Uterus (tissue), 4 donors: Measurements from ENCODE around the gene MTX1. TPM values are rescaled to one million over a fixed set of nuclear protein-coding genes. Genes with fewer than 3 reads are reported as not detected.

Source experiments
- DNase-seq, 2 donors: peaks; one replicate each; pipeline ENCODE4 v3.0.0-alpha.2; 2019 to 2020
- H3K27ac ChIP-seq, 2 donors: fragments of 200-600 bp; sonication (generic); 1 replicate in 1 of 2; 2 replicates in 1 of 2; pipeline ENCODE4 v1.5.1; 2016 to 2018
- H3K27me3 ChIP-seq, 2 donors: fragments of 200-600 bp; sonication (generic); one replicate each; pipeline ENCODE4 v1.5.1; 2018 to 2019; ENCODE audit warnings: control low read depth in 1 of 2
- H3K36me3 ChIP-seq, 2 donors: fragments of 200-600 bp; sonication (generic); one replicate each; pipeline ENCODE4 v1.5.1; 2019; ENCODE audit warnings: control low read depth in 1 of 2
- H3K4me1 ChIP-seq, 2 donors: fragments of 200-600 bp; sonication (generic); one replicate each; pipeline ENCODE4 v1.5.1; 2018 to 2019; ENCODE audit warnings: control low read depth in 1 of 2
- H3K4me3 ChIP-seq, 2 donors: fragments of 200-600 bp; sonication (generic); 1 replicate in 1 of 2; 2 replicates in 1 of 2; pipeline ENCODE4 v1.5.1; 2018 to 2019; ENCODE audit warnings: mild to moderate bottlenecking in 1 of 2
- H3K9me3 ChIP-seq, 2 donors: fragments of 200-600 bp; sonication (generic); one replicate each; pipeline ENCODE4 v1.5.1; 2019; ENCODE audit warnings: control low read depth in 1 of 2
- CTCF ChIP-seq, 4 experiments: fragments of 200-600 bp in 2 of 4; fragments of 450-650 bp in 2 of 4; sonication (generic) in 2 of 4; IDR thresholded peaks; one replicate each; pipeline ENCODE4 v1.5.1; 2016 to 2019; ENCODE audit warnings: antibody characterized with exemption in 4 of 4, mild to moderate bottlenecking in 2 of 4, moderate library complexity in 1 of 4
- POLR2A ChIP-seq, 2 donors: fragments of 450-650 bp; IDR thresholded peaks; one replicate each; pipeline ENCODE4 v1.6.1; 2016; ENCODE audit warnings: antibody characterized with exemption in 2 of 2, mild to moderate bottlenecking in 1 of 2, moderate library complexity in 1 of 2
- intact Hi-C: fragments of 100-400 bp; cut with DNase I; formaldehyde crosslinking; loops from one replicate; pipeline ENCODE4 v1.15.1; 2023; ENCODE audit warnings: low total_unique reads
- total RNA-seq, 4 donors: library from RNA; depleted of rRNA in 3 of 4; stranded (reverse); fragments of >200 nt in 3 of 4; gene quantifications; one replicate each; pipeline versions ENCODE4 v1.1.0 to v1.2.4, GENCODE V29; 2014 to 2023
- donor health status: DM: yes; HTN: yes; CAD: no.

Gene MTX1
- total RNA-seq, 4 donors from 2014 or later = 9.7 to 62.4 (median 26.0) TPM

GRCh38 chr1:155255243-155256007 is 46.9 kb downstream of the MTX1 start, which contains the start of gene ENTREP3:
Gene ENTREP3, minus strand, starts transcription at chr1:155255483. Its CDS starts 606 bp downstream, at chr1:155254877.
- peak; percentile 87 to 90 for DNase-seq
- no peaks in the 10 kb centered on the region for H3K36me3 ChIP-seq
- intact Hi-C loops = no loop called here
- H3K9me3 ChIP-seq = no peaks in the 10 kb centered on the region
- H3K4me3 ChIP-seq = peak within 1 kb of the TSS; percentile 64 to 92
- H3K27me3 ChIP-seq = no peaks in the 10 kb centered on the region
- TF ChIP-seq POLR2A (IDR thresholded peaks at IDR 0.05) (peak; percentile 55 to 59), CTCF (IDR thresholded peaks at IDR 0.05) (peak in 2 of 4 experiments; percentile 18 to 39)
- peaks cover 2 to 15% of the 10 kb centered on the region in 2 donors for H3K4me1 ChIP-seq
- peak within 1 kb of the TSS; percentile 95 to 98 for H3K27ac ChIP-seq

- peaks cover 7 to 19% of the 10 kb centered on the region in 2 donors for H3K4me1 ChIP-seq
- no peaks in the 10 kb centered on the region for H3K9me3 ChIP-seq
- H3K36me3 ChIP-seq = no peaks in the 10 kb centered on the region
- no peak for DNase-seq
- H3K27me3 ChIP-seq = no peaks in the 10 kb centered on the region
- peak overlapping the region; percentile 95 to 98 for H3K27ac ChIP-seq
- intact Hi-C loops = no loop called here
- H3K4me3 ChIP-seq = peak overlapping the region; percentile 64 to 92
- TF ChIP-seq CTCF (IDR thresholded peaks at IDR 0.05) (no peak), POLR2A (IDR thresholded peaks at IDR 0.05) (no peak)
Measured at GRCh38 chr1:155256058-155256852, 47.8 kb downstream of the MTX1 start.

- intact Hi-C loops = no loop called here
- no peak overlapping the region for H3K27ac ChIP-seq
- DNase-seq = no peak
- H3K4me3 ChIP-seq = no peak overlapping the region
- TF ChIP-seq POLR2A (IDR thresholded peaks at IDR 0.05) (no peak), CTCF (IDR thresholded peaks at IDR 0.05) (no peak)
- H3K4me1 ChIP-seq = peaks cover 7 to 17% of the 10 kb centered on the region in 2 donors
- H3K9me3 ChIP-seq = no peaks in the 10 kb centered on the region
- H3K36me3 ChIP-seq = no peaks in the 10 kb centered on the region
- no peaks in the 10 kb centered on the region for H3K27me3 ChIP-seq
Measured at GRCh38 chr1:155260276-155260675, 51.8 kb downstream of the MTX1 start.

- H3K4me3 ChIP-seq = peak overlapping the region; percentile 74 to 85
- DNase-seq = no peak
- H3K4me1 ChIP-seq = peaks cover 7 to 10% of the 10 kb centered on the region in 2 donors
- no peaks in the 10 kb centered on the region for H3K9me3 ChIP-seq
- no peaks in the 10 kb centered on the region for H3K27me3 ChIP-seq
- H3K27ac ChIP-seq = peak overlapping the region; percentile 78 to 82
- TF ChIP-seq CTCF (IDR thresholded peaks at IDR 0.05) = no peak
- no peak for TF ChIP-seq POLR2A (IDR thresholded peaks at IDR 0.05)
- intact Hi-C loops = no loop called here
- H3K36me3 ChIP-seq = no peaks in the 10 kb centered on the region
Measured at GRCh38 chr1:155261493-155261851, 53.0 kb downstream of the MTX1 start.
